Neural crest cell (in vitro differentiated cells): ENCODE results near the gene MCF2L. TPM values are rescaled to one million over a fixed set of nuclear protein-coding genes. Genes with fewer than 3 reads are reported as not detected.

Source experiments
- DNase-seq: peaks from one replicate; pipeline ENCODE4 v3.0.0; 2021; ENCODE audit warnings: low read depth, mixed read lengths, low spot score
- H3K27ac Mint-ChIP-seq: one replicate; pipeline ENCODE4 v1.8.0; 2021; ENCODE audit warnings: mild to moderate bottlenecking, mixed read lengths; ENCODE audit not compliant: unreplicated experiment
- H3K27me3 Mint-ChIP-seq: 2 replicates; pipeline ENCODE4 v1.8.0; 2021; ENCODE audit warnings: low read depth, mild to moderate bottlenecking, mixed read lengths
- H3K36me3 Mint-ChIP-seq: 2 replicates; pipeline ENCODE4 v1.8.0; 2021; ENCODE audit warnings: low read depth, mild to moderate bottlenecking, mixed read lengths
- H3K4me1 Mint-ChIP-seq: 2 replicates; pipeline ENCODE4 v1.8.0; 2021; ENCODE audit warnings: mixed read lengths
- H3K4me3 Mint-ChIP-seq: one replicate; pipeline ENCODE4 v1.8.0; 2021; ENCODE audit warnings: mild to moderate bottlenecking, mixed read lengths
- H3K9me3 Mint-ChIP-seq: 2 replicates; pipeline ENCODE4 v1.8.0; 2021; ENCODE audit warnings: mixed read lengths
- CTCF ChIP-seq: fragments of 200-600 bp; sonication (generic); conservative IDR thresholded peaks from 2 replicates; pipeline ENCODE4 v1.5.0; 2021; ENCODE audit warnings: antibody characterized with exemption, mild to moderate bottlenecking
- total RNA-seq: library from RNA; stranded (reverse); gene quantifications from 2 replicates; pipeline ENCODE4 v1.2.1, GENCODE V29; 2021

MCF2L gene
- total RNA-seq, 1 donor from 2014 or later: 59.9 TPM

DNA sequence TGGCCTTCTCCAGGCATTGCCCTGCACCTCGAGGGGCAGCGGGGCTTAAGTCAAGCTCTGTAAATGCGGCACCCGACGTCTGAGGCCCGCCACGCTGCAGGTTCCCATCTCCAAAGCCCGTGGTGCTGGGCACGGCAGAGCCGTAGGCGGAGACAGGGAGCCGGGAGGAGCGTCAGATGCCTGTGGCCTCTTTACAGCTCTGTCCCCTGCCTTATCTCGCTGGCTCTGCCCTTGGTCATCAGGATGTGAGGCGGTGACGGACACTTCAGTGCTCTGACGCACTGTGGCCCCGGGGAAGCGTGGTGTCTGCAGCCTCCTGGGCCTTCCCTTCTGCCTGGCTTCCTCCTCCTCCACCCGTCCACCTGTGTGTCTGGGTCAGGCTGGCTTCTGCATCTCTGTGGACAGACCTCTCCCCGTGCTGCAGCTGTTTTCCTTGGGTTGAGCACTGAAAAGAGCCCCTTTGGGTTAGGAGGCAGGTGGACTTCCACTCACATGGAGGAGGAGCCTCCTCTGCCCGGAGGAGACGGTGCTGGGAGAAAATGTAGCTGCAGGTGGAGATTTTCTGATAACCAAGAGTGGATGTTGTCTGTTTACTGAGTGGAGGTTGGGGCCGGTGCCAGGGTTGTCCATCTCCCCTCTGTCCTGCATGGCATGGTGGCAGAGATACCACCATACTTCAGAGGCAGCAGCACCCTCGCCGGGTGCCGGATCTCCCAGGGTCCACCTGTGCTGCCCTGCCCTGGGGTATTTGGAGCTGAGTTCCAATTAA is 14.6 kb downstream of the MCF2L start:
- Mint-ChIP-seq H3K4me1 (peaks cover 23% of the 10 kb centered on the region), H3K36me3 (peaks cover 4% of the 10 kb centered on the region), H3K9me3 (no peaks in the 10 kb centered on the region), H3K27me3 (no peaks in the 10 kb centered on the region), H3K4me3 (no peak overlapping the region), H3K27ac (no peak overlapping the region)
- no peak for DNase-seq
- TF ChIP-seq CTCF: no peak

- DNase-seq: no peak
- H3K27ac Mint-ChIP-seq: no peak overlapping the region
- peaks cover 23% of the 10 kb centered on the region for H3K4me1 Mint-ChIP-seq
- TF ChIP-seq CTCF: no peak
- H3K27me3 Mint-ChIP-seq: no peaks in the 10 kb centered on the region
- H3K9me3 Mint-ChIP-seq: no peaks in the 10 kb centered on the region
- H3K36me3 Mint-ChIP-seq: peaks cover 4% of the 10 kb centered on the region
- no peak overlapping the region for H3K4me3 Mint-ChIP-seq
These were observed 15.5 kb downstream of the MCF2L start for GRCh38 chr13:112984501-112984900.

- Mint-ChIP-seq H3K36me3 (peaks cover 11% of the 10 kb centered on the region), H3K4me3 (no peak overlapping the region), H3K9me3 (no peaks in the 10 kb centered on the region), H3K27me3 (no peaks in the 10 kb centered on the region), H3K27ac (peak overlapping the region; percentile 35), H3K4me1 (peaks cover 19% of the 10 kb centered on the region)
- no peak for DNase-seq
- TF ChIP-seq CTCF: no peak
These were observed 16.2 kb downstream of the MCF2L start for GRCh38 chr13:112984954-112985802.

GRCh38 chr13:112985803-112986408 is 16.9 kb downstream of the MCF2L start:
- DNase-seq: no peak
- Mint-ChIP-seq H3K36me3 (peaks cover 11% of the 10 kb centered on the region), H3K9me3 (no peaks in the 10 kb centered on the region), H3K27ac (peak overlapping the region; percentile 35), H3K27me3 (no peaks in the 10 kb centered on the region), H3K4me3 (no peak overlapping the region), H3K4me1 (peaks cover 17% of the 10 kb centered on the region)
- no peak for TF ChIP-seq CTCF

DNA sequence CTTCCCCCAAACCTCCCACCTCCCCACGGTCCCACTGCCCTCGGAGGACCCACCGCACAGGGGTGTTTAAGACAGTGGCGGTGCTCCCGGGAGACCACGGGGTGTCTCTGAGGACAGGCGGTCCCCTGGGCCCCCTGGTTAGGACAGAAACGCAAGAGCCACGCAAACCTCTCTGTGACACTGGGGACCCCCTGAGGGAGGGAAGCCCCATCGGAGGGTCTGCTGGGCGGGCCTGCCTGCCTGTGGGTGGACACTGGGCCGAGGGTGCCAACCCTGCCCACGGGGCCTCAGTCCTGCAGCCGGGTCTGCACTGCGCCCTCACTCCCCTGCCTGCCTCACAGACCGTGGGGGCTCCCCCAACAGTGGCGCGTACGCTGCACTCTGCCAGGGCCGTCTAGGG is 17.5 kb downstream of the MCF2L start:
- Mint-ChIP-seq H3K27ac (no peak overlapping the region), H3K27me3 (no peaks in the 10 kb centered on the region), H3K4me3 (no peak overlapping the region), H3K4me1 (peaks cover 17% of the 10 kb centered on the region), H3K36me3 (peaks cover 11% of the 10 kb centered on the region), H3K9me3 (no peaks in the 10 kb centered on the region)
- no peak for DNase-seq
- TF ChIP-seq CTCF: no peak
